Fibroblast of lung (primary cell): ENCODE data around the gene TLCD3B. TPM values are rescaled to one million over a fixed set of nuclear protein-coding genes. Genes with fewer than 3 reads are reported as not detected.

Experiments used
- DNase-seq, 2 donors: peaks; one replicate each; pipeline versions ENCODE4 v3.0.0 to v3.0.0-alpha.2; 2010; ENCODE audit warnings: low read depth in 2 of 2
- H2AFZ ChIP-seq: 2 replicates; pipeline ENCODE4 v1.5.1; 2012; ENCODE audit warnings: low read length, control low read depth, inconsistent platforms
- H3K27ac ChIP-seq: 2 replicates; pipeline ENCODE4 v1.5.1; 2011; ENCODE audit warnings: low read length, control low read depth; ENCODE audit not compliant: insufficient read depth
- H3K27me3 ChIP-seq: 2 replicates; pipeline ENCODE4 v1.5.1; 2011; ENCODE audit warnings: mild to moderate bottlenecking, low read length; ENCODE audit not compliant: control insufficient read depth, insufficient read depth
- H3K36me3 ChIP-seq: 2 replicates; pipeline ENCODE4 v1.5.1; 2011; ENCODE audit warnings: low read length; ENCODE audit not compliant: control insufficient read depth, insufficient read depth
- H3K4me1 ChIP-seq: 2 replicates; pipeline ENCODE4 v1.5.1; 2011; ENCODE audit warnings: low read length; ENCODE audit not compliant: control insufficient read depth, insufficient read depth; ENCODE audit errors: extremely low read depth
- H3K4me2 ChIP-seq: 2 replicates; pipeline ENCODE4 v1.5.1; 2011; ENCODE audit warnings: low read length, control low read depth; ENCODE audit not compliant: insufficient read depth; ENCODE audit errors: extremely low read depth
- H3K4me3 ChIP-seq, 4 experiments: fragments of 200-600 bp in 1 of 4; sonication (generic) in 1 of 4; replicated peaks in 1 of 4; 2 replicates each; pipeline ENCODE4 v1.5.1; 2011 to 2016; ENCODE audit warnings: low read length in 4 of 4, low read depth in 3 of 4, mild to moderate bottlenecking in 3 of 4, control low read depth in 2 of 4, inconsistent platforms in 1 of 4, mixed read lengths in 1 of 4; ENCODE audit not compliant: insufficient read depth in 1 of 4; ENCODE audit errors: control extremely low read depth in 1 of 4
- H3K79me2 ChIP-seq: 2 replicates; pipeline ENCODE4 v1.5.1; 2012; ENCODE audit warnings: mild to moderate bottlenecking, low read length, inconsistent platforms; ENCODE audit not compliant: control insufficient read depth, insufficient read depth
- H3K9ac ChIP-seq: 2 replicates; pipeline ENCODE4 v1.5.1; 2011; ENCODE audit warnings: mild to moderate bottlenecking, low read length, control low read depth; ENCODE audit not compliant: insufficient read depth
- H3K9me3 ChIP-seq: 2 replicates; pipeline ENCODE4 v1.5.1; 2012; ENCODE audit warnings: low read depth, low read length; ENCODE audit not compliant: control insufficient read depth, insufficient read depth
- H4K20me1 ChIP-seq: 2 replicates; pipeline ENCODE4 v1.5.1; 2011; ENCODE audit warnings: low read length; ENCODE audit not compliant: control insufficient read depth, insufficient read depth; ENCODE audit errors: extremely low read depth
- EZH2 ChIP-seq: IDR thresholded peaks from 2 replicates; pipeline ENCODE4 v1.5.1; 2012; ENCODE audit warnings: low read length, control low read depth, mild to moderate bottlenecking; ENCODE audit errors: missing control alignments
- polyA plus RNA-seq, 2 donors: library from polyadenylated mRNA; depleted of rRNA in 1 of 2; stranded (reverse) in 1 of 2; unstranded in 1 of 2; fragments of >200 nt; gene quantifications; 2 replicates each; pipeline ENCODE4 v1.2.1, GENCODE V29; 2011 to 2012; ENCODE audit warnings: missing spikeins in 1 of 2
- total RNA-seq: library from RNA; depleted of rRNA; stranded (reverse); fragments of >200 nt; gene quantifications from 2 replicates; pipeline ENCODE4 v1.2.1, GENCODE V29; 2014
- TF ChIP-seq, protein P1 (sequence below), 2 donors: IDR thresholded peaks in 1 of 2; conservative IDR thresholded peaks in 1 of 2; 1 replicate in 1 of 2; 2 replicates in 1 of 2; pipeline ENCODE4 v1.5.1; 2011 to 2012; ENCODE audit warnings: low read length in 2 of 2, control low read depth in 1 of 2, inconsistent platforms in 1 of 2, low read depth in 1 of 2, mild to moderate bottlenecking in 1 of 2

TLCD3B gene
- total and polyA plus RNA-seq, 2 donors (not counting 1 experiment from before 2014, with no cell fraction given), result not detected

DNA sequence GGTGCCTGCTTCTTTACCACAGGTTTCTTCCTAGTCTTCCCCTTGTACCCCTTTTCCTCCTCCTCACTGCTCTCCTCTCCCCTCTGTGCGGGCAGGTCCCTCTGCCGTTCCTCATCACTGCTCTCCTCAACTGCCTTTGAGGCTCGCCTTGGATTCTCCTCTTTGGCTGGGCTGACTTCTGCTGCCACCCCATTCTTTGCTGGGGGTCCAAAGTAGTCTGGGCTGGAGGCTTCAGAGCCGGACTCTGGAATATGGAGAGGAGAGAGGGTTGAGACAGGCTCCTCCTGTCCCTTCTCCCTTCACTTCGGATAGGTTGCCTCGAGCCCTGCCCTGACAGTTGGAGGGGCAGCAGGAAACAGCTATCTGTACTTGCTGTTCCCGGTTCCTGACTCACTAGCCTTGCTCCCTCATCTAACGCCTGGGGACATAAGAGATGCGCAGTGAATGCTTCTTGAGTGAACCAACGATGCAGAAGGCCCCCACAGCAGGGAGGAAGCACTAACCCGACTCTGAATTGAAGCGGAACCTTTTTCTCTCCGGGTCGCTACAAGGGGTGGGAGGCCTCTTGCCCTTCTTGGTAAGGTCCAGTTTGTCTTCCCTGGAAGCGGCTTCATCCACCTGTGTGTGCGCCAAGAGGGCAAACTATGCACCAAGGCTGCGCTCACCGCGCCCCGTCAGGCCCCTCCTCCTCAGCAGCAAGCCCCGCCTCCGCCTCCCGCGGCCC is 36.3 kb downstream of the TLCD3B start:
- H3K27me3 ChIP-seq, result no peaks in the 10 kb centered on the region
- no peak for TF ChIP-seq EZH2
- TF ChIP-seq, protein P1, sequence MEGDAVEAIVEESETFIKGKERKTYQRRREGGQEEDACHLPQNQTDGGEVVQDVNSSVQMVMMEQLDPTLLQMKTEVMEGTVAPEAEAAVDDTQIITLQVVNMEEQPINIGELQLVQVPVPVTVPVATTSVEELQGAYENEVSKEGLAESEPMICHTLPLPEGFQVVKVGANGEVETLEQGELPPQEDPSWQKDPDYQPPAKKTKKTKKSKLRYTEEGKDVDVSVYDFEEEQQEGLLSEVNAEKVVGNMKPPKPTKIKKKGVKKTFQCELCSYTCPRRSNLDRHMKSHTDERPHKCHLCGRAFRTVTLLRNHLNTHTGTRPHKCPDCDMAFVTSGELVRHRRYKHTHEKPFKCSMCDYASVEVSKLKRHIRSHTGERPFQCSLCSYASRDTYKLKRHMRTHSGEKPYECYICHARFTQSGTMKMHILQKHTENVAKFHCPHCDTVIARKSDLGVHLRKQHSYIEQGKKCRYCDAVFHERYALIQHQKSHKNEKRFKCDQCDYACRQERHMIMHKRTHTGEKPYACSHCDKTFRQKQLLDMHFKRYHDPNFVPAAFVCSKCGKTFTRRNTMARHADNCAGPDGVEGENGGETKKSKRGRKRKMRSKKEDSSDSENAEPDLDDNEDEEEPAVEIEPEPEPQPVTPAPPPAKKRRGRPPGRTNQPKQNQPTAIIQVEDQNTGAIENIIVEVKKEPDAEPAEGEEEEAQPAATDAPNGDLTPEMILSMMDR (conservative IDR thresholded peaks at IDR 0.05 in 1 of 2, IDR thresholded peaks at IDR 0.05 in 1 of 2; ENCODE audit: low read depth in 1 of 2, low read length in 2 of 2), result no peak

DNA sequence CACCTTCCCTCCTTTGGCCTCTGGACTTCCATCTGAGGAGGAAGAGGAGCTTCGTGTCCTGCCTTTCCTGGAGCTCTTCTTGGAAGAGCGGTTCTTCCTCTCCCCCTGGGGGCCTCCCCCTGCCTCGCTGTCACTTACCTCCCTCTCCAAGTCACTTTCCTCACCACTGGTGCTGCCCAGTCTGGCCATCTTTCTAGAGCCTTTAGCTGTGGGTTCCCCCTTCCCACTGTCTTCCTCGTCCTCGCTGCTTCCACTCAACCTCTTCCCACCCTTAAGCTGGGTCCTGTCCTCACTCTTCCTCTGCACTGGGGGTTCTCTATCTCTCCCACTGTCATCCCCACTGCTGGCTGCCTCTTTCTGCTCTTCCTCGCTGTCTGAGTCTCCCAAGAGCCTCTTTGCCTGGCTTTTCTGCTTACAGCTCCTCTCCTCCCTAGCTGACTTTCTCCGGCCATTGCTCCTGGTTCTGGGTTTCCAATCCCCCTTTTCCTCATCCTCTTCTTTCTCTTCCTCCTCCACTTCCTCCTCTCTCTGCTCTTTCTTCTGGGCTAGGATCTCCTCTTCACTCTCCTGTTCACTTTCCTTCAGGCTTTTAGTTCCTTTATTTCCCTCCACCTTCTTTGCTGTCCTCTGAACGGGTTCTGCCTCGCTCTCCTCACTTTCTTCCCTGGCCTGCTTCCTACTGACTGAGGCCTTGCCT is 37.0 kb downstream of the TLCD3B start:
- Histone ChIP-seq H3K79me2 (peaks cover 6% of the 10 kb centered on the region), H3K9ac (no peak overlapping the region), H3K27ac (peak overlapping the region; percentile 97), H3K4me1 (peaks cover 14% of the 10 kb centered on the region), H2AFZ (no peak overlapping the region), H3K9me3 (no peaks in the 10 kb centered on the region), H3K27me3 (no peaks in the 10 kb centered on the region), H3K4me3 (peak overlapping the region in 1 of 4 experiments; percentile 96), H4K20me1 (no peaks in the 10 kb centered on the region), H3K4me2 (peak overlapping the region; percentile 93), H3K36me3 (peaks cover 14% of the 10 kb centered on the region)
- no peak for DNase-seq
- no peak for TF ChIP-seq EZH2
- TF ChIP-seq, protein P1 (conservative IDR thresholded peaks at IDR 0.05 in 1 of 2, IDR thresholded peaks at IDR 0.05 in 1 of 2; ENCODE audit: low read depth in 1 of 2, low read length in 2 of 2), result no peak

More for the DNA sequence above, 36.3 kb downstream of the TLCD3B start:
- Histone ChIP-seq H2AFZ (peak overlapping the region; percentile 74), H3K27ac (peak overlapping the region; percentile 97), H3K4me1 (peaks cover 14% of the 10 kb centered on the region), H3K4me3 (peak overlapping the region; percentile 74 to 97 (median 93)), H3K9ac (peak overlapping the region; percentile 83), H3K36me3 (peaks cover 16% of the 10 kb centered on the region), H3K9me3 (no peaks in the 10 kb centered on the region), H4K20me1 (no peaks in the 10 kb centered on the region), H3K4me2 (peak overlapping the region; percentile 93), H3K79me2 (peaks cover 6% of the 10 kb centered on the region)
- peak in 1 of 2 donors; percentile 43 for DNase-seq

DNA sequence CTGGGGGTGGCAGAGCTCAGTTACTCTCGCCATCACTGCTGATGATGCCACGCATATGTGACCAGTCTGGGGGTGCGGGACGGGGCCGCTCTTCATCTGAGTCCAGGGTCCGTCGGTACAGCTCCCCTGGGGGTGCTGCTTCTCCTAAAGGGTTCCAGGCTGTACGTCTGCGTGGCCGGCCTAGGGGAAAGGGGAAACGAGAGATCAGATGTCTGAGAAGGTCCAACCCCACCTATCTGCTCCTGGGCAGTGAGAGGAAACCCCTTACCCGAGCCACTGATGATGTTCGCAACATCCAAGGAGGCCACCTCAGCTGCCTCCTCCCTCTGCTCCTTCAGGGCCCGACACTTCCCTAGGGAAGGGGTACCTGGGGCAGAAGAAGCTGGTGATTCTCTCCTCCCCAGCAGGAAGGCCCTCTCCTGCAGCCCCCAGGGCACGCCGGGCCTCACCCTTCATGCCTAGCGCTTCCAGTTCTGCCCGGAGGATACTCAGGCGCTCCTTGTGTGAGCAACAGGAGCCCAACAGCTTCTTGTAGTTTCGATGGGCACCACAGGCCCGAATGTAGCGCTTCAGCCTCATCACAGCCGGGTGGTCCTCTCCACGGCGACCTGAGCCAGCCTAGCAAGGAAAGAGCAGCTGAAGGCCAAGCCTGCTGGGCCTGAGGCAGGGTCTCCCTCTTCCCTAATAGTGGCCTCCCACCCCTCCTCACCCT is 37.7 kb downstream of the TLCD3B start:
- no peak overlapping the region for H3K27ac ChIP-seq
- H3K27me3 ChIP-seq, result no peaks in the 10 kb centered on the region
- H3K79me2 ChIP-seq, result peaks cover 6% of the 10 kb centered on the region
- no peak for DNase-seq
- peaks cover 14% of the 10 kb centered on the region for H3K36me3 ChIP-seq
- no peak overlapping the region for H3K9ac ChIP-seq
- peaks cover 14% of the 10 kb centered on the region for H3K4me1 ChIP-seq
- H3K4me3 ChIP-seq, result no peak overlapping the region
- H2AFZ ChIP-seq, result no peak overlapping the region
- no peak for TF ChIP-seq EZH2
- TF ChIP-seq, protein P1 (conservative IDR thresholded peaks at IDR 0.05 in 1 of 2, IDR thresholded peaks at IDR 0.05 in 1 of 2; ENCODE audit: low read depth in 1 of 2, low read length in 2 of 2), result no peak
- no peaks in the 10 kb centered on the region for H3K9me3 ChIP-seq
- H3K4me2 ChIP-seq, result no peak overlapping the region
- H4K20me1 ChIP-seq, result no peaks in the 10 kb centered on the region
